H9 (cell line): ENCODE data around the gene NUP210. TPM values are rescaled to one million over a fixed set of nuclear protein-coding genes. Genes with fewer than 3 reads are reported as not detected.
A peak's percentile ranks its signal among the peaks of the same experiment; 100 is the strongest.

Source experiments
- DNase-seq: peaks from one replicate; pipeline ENCODE4 v3.0.0-alpha.2; 2017
- H2AFZ ChIP-seq: one replicate; pipeline ENCODE4 v1.6.1; 2013; ENCODE audit warnings: mild to moderate bottlenecking, low read length, control low read depth, moderate library complexity
- H2AK5ac ChIP-seq: 2 replicates; pipeline ENCODE4 v1.6.1; 2013; ENCODE audit warnings: low read length, control low read depth, mixed read lengths; ENCODE audit not compliant: insufficient read length
- H2BK120ac ChIP-seq: one replicate; pipeline ENCODE4 v1.6.1; 2013; ENCODE audit warnings: low read depth, mild to moderate bottlenecking, low read length, control low read depth, inconsistent platforms; ENCODE audit not compliant: poor library complexity, severe bottlenecking
- H2BK12ac ChIP-seq: 2 replicates; pipeline ENCODE4 v1.6.1; 2013; ENCODE audit warnings: low read length, control low read depth, mixed read lengths, low read depth; ENCODE audit not compliant: insufficient read length
- H2BK15ac ChIP-seq: 2 replicates; pipeline ENCODE4 v1.6.1; 2013; ENCODE audit warnings: low read depth, low read length, control low read depth
- H2BK20ac ChIP-seq: one replicate; pipeline ENCODE4 v1.6.1; 2013; ENCODE audit warnings: low read depth, mild to moderate bottlenecking, low read length, control low read depth, inconsistent platforms; ENCODE audit not compliant: poor library complexity, severe bottlenecking
- H2BK5ac ChIP-seq: 2 replicates; pipeline ENCODE4 v1.6.1; 2013; ENCODE audit warnings: low read length, control low read depth, mixed read lengths; ENCODE audit not compliant: insufficient read length
- H3K14ac ChIP-seq: 2 replicates; pipeline ENCODE4 v1.6.1; 2013; ENCODE audit warnings: low read length, control low read depth; ENCODE audit not compliant: insufficient read depth
- H3K18ac ChIP-seq: 2 replicates; pipeline ENCODE4 v1.6.1; 2013; ENCODE audit warnings: low read depth, mild to moderate bottlenecking, mixed read lengths, low read length, control low read depth; ENCODE audit not compliant: insufficient read length
- H3K23ac ChIP-seq: 2 replicates; pipeline ENCODE4 v1.6.1; 2013; ENCODE audit warnings: low read length, control low read depth, mixed read lengths, low read depth; ENCODE audit not compliant: insufficient read length
- H3K23me2 ChIP-seq: 2 replicates; pipeline ENCODE4 v1.6.1; 2013; ENCODE audit warnings: low read depth, mild to moderate bottlenecking, mixed read lengths, low read length, control low read depth; ENCODE audit not compliant: insufficient read length, poor library complexity, severe bottlenecking
- H3K27ac ChIP-seq: 2 replicates; pipeline ENCODE4 v1.5.1; 2013; ENCODE audit warnings: low read length, control low read depth, mixed read lengths, low read depth; ENCODE audit not compliant: insufficient read length
- H3K27me3 ChIP-seq: 2 replicates; pipeline ENCODE4 v1.6.1; 2013; ENCODE audit warnings: low read length, control low read depth, inconsistent platforms; ENCODE audit not compliant: insufficient read depth
- H3K4ac ChIP-seq: 2 replicates; pipeline ENCODE4 v1.6.1; 2013; ENCODE audit warnings: low read depth, mild to moderate bottlenecking, control low read depth, inconsistent platforms, low read length, moderate library complexity
- H3K4me1 ChIP-seq: 2 replicates; pipeline ENCODE4 v1.6.1; 2013; ENCODE audit warnings: low read length, control low read depth, inconsistent platforms; ENCODE audit not compliant: insufficient read depth
- H3K4me2 ChIP-seq: 2 replicates; pipeline ENCODE4 v1.6.1; 2013; ENCODE audit warnings: low read length, control low read depth, mixed read lengths; ENCODE audit not compliant: insufficient read length, insufficient read depth
- H3K56ac ChIP-seq: 2 replicates; pipeline ENCODE4 v1.6.1; 2013; ENCODE audit warnings: low read depth, mild to moderate bottlenecking, mixed read lengths, low read length, control low read depth; ENCODE audit not compliant: insufficient read length
- H3K79me1 ChIP-seq: 2 replicates; pipeline ENCODE4 v1.6.1; 2013; ENCODE audit warnings: low read depth, mild to moderate bottlenecking, moderate library complexity, low read length, control low read depth, inconsistent platforms; ENCODE audit not compliant: insufficient read depth, poor library complexity, severe bottlenecking
- H3K79me2 ChIP-seq: 2 replicates; pipeline ENCODE4 v1.6.1; 2013; ENCODE audit warnings: low read length, control low read depth, inconsistent platforms; ENCODE audit not compliant: insufficient read depth
- H3K9ac ChIP-seq: 2 replicates; pipeline ENCODE4 v1.6.1; 2013; ENCODE audit warnings: low read length, control low read depth, mixed read lengths; ENCODE audit not compliant: insufficient read length; ENCODE audit errors: extremely low read depth
- H3K9me3 ChIP-seq: one replicate; pipeline ENCODE4 v1.6.1; 2013; ENCODE audit warnings: low read depth, low read length, inconsistent platforms; ENCODE audit not compliant: control insufficient read depth
- H3T11ph ChIP-seq: one replicate; pipeline ENCODE4 v1.6.1; 2013; ENCODE audit warnings: mild to moderate bottlenecking, low read length, control low read depth, inconsistent platforms
- H4K20me1 ChIP-seq: one replicate; pipeline ENCODE4 v1.6.1; 2013; ENCODE audit not compliant: control insufficient read depth, insufficient read length, insufficient read depth
- H4K5ac ChIP-seq: 2 replicates; pipeline ENCODE4 v1.6.1; 2013; ENCODE audit warnings: low read depth, mild to moderate bottlenecking, mixed read lengths, low read length, control low read depth; ENCODE audit not compliant: insufficient read length
- H4K8ac ChIP-seq: replicated peaks from 2 replicates; pipeline ENCODE4 v1.6.1; 2013; ENCODE audit warnings: low read length, control low read depth, mixed read lengths, low read depth; ENCODE audit not compliant: insufficient read length
- H4K91ac ChIP-seq: 2 replicates; pipeline ENCODE4 v1.6.1; 2013; ENCODE audit warnings: low read depth, mild to moderate bottlenecking, moderate library complexity, mixed read lengths, low read length, control low read depth; ENCODE audit not compliant: insufficient read length
- H3K27ac Mint-ChIP-seq, 3 experiments: 2 replicates in 2 of 3; 3 replicates in 1 of 3; pipeline ENCODE4 v1.8.0; 2020 to 2021; ENCODE audit warnings: mixed read lengths in 3 of 3, mild to moderate bottlenecking in 1 of 3, moderate library complexity in 1 of 3
- H3K27me3 Mint-ChIP-seq: 2 replicates; pipeline ENCODE4 v1.8.0; 2021; ENCODE audit warnings: low read depth, mild to moderate bottlenecking, moderate library complexity, mixed read lengths
- H3K36me3 Mint-ChIP-seq, 3 experiments: 2 replicates in 2 of 3; 3 replicates in 1 of 3; pipeline ENCODE4 v1.8.0; 2020 to 2021; ENCODE audit warnings: low read depth in 3 of 3, mixed read lengths in 3 of 3; ENCODE audit not compliant: insufficient read depth in 1 of 3
- H3K4me1 Mint-ChIP-seq, 2 experiments: 2 replicates each; pipeline ENCODE4 v1.8.0; 2020; ENCODE audit warnings: mixed read lengths in 2 of 2
- H3K4me3 Mint-ChIP-seq, 2 experiments: 2 replicates in 1 of 2; 3 replicates in 1 of 2; pipeline ENCODE4 v1.8.0; 2020 to 2021; ENCODE audit warnings: mild to moderate bottlenecking in 2 of 2, mixed read lengths in 2 of 2, moderate library complexity in 1 of 2
- H3K9me3 Mint-ChIP-seq, 2 experiments: 2 replicates in 1 of 2; 3 replicates in 1 of 2; pipeline ENCODE4 v1.8.0; 2020; ENCODE audit warnings: mild to moderate bottlenecking in 2 of 2, mixed read lengths in 2 of 2, moderate library complexity in 1 of 2
- CTCF ChIP-seq: fragments of 200-600 bp; sonication (generic); conservative IDR thresholded peaks from 3 replicates; pipeline ENCODE4 v1.8.0; 2021; ENCODE audit warnings: antibody characterized with exemption, mild to moderate bottlenecking
- WGBS: extraction: QIAGEN DNeasy Blood & Tissue Kit; methylation state at CpG from one replicate; pipeline ENCODE4 v1.1.7; 2013; ENCODE audit warnings: missing lambda C conversion rate, low lambda C conversion rate, mixed read lengths; ENCODE audit not compliant: insufficient read length; ENCODE audit errors: extremely low coverage; 5-methylcytosine and 5-hydroxymethylcytosine counted together
- total RNA-seq: library from RNA; stranded (reverse); gene quantifications from 2 replicates; pipeline ENCODE4 v1.2.1, GENCODE V29; 2021

NUP210 gene
- total RNA-seq, 1 experiment from 2014 or later = 48.8 TPM

GRCh38 chr3:13362551-13362950 is 57.6 kb downstream of the NUP210 start:
- no peak overlapping the region for H3T11ph ChIP-seq
- no peak overlapping the region for H3K23ac ChIP-seq
- H3K4me1 ChIP-seq = peaks cover 6% of the 10 kb centered on the region; the same call in 1 of the 2 replicates
- no CpG with 5 or more reads among the region's 8 CpGs for WGBS
- Mint-ChIP-seq H3K36me3 (peaks cover 24 to 61% (median 47%) of the 10 kb centered on the region in 3 experiments), H3K27ac (0 out of 7 replicates have a peak overlapping the region, but pooled peaks of 1 of the 3 experiments have one; percentile 1), H3K4me3 (no peak overlapping the region), H3K27me3 (no peaks in the 10 kb centered on the region), H3K9me3 (no peaks in the 10 kb centered on the region), H3K4me1 (peaks cover 15 to 21% of the 10 kb centered on the region in 2 experiments)
- H3K56ac ChIP-seq = no peak overlapping the region
- no peak overlapping the region for H3K27ac ChIP-seq
- no peak overlapping the region for H3K4me2 ChIP-seq
- no peaks in the 10 kb centered on the region for H3K9me3 ChIP-seq
- no peak for DNase-seq
- H3K14ac ChIP-seq = no peak overlapping the region
- no peaks in the 10 kb centered on the region for H3K79me1 ChIP-seq
- no peak overlapping the region for H2AFZ ChIP-seq
- no peak overlapping the region for H2AK5ac ChIP-seq
- no peak overlapping the region for H2BK20ac ChIP-seq
- H4K8ac ChIP-seq = no peak overlapping the region
- H3K27me3 ChIP-seq = no peaks in the 10 kb centered on the region
- H2BK120ac ChIP-seq = no peak overlapping the region
- H2BK12ac ChIP-seq = no peak overlapping the region
- H3K23me2 ChIP-seq = no peaks in the 10 kb centered on the region
- no peak for TF ChIP-seq CTCF
- H4K5ac ChIP-seq = no peak overlapping the region
- no peak overlapping the region for H4K91ac ChIP-seq
- no peak overlapping the region for H2BK15ac ChIP-seq
- no peak overlapping the region for H3K9ac ChIP-seq
- no peak overlapping the region for H2BK5ac ChIP-seq
- no peak overlapping the region for H3K4ac ChIP-seq
- H4K20me1 ChIP-seq = peaks cover 2% of the 10 kb centered on the region
- H3K79me2 ChIP-seq = no peaks in the 10 kb centered on the region
- H3K18ac ChIP-seq = no peak overlapping the region
